GM21447 (cell line): ENCODE data around the gene GAB2.
"Not testable (repeated sequence)": the region's sequence is repeated elsewhere in the genome, so short reads cannot be mapped to it uniquely, and the experiment has no call there.

ENCODE experiments used
- ATAC-seq: cut with Tn5 transposase; IDR thresholded peaks from one replicate; pipeline ENCODE4 v1.9.1; 2021; ENCODE audit not compliant: unreplicated experiment

GAB2 gene

GRCh38 chr11:78314762-78315161 is 102.9 kb downstream of the GAB2 start:
- ATAC-seq = no peak

GRCh38 chr11:78313898-78314297 is 103.7 kb downstream of the GAB2 start:
- no peak for ATAC-seq

- ATAC-seq = no peak
Observed at GRCh38 chr11:78313181-78313795, 104.3 kb downstream of the GAB2 start.

GRCh38 chr11:78312712-78313111 is 104.9 kb downstream of the GAB2 start:
- no peak for ATAC-seq

GRCh38 chr11:78311702-78312371 is 105.8 kb downstream of the GAB2 start:
- no peak for ATAC-seq

- ATAC-seq = peak; percentile 86
Observed at GRCh38 chr11:78310500-78310909, 107.1 kb downstream of the GAB2 start.

- ATAC-seq = no peak
Observed at GRCh38 chr11:78304201-78304600, 113.4 kb downstream of the GAB2 start.

GRCh38 chr11:78300108-78300839 is 117.3 kb downstream of the GAB2 start:
- ATAC-seq = no peak

- ATAC-seq = no peak
Observed at GRCh38 chr11:78299000-78299710, 118.5 kb downstream of the GAB2 start.

GRCh38 chr11:78298291-78298771 is 119.3 kb downstream of the GAB2 start:
- no peak for ATAC-seq

GRCh38 chr11:78295991-78296930 is 121.4 kb downstream of the GAB2 start:
- ATAC-seq = no peak

- ATAC-seq = no peak
Observed at GRCh38 chr11:78295347-78295746, 122.3 kb downstream of the GAB2 start.

GRCh38 chr11:78294100-78294499 is 123.5 kb downstream of the GAB2 start:
- ATAC-seq = not testable (repeated sequence)

- ATAC-seq = no peak
Observed at GRCh38 chr11:78293536-78293935, 124.1 kb downstream of the GAB2 start.

- ATAC-seq = no peak
Observed at GRCh38 chr11:78292109-78292803, 125.4 kb downstream of the GAB2 start.

- ATAC-seq = no peak
Observed at GRCh38 chr11:78291503-78292108, 126.0 kb downstream of the GAB2 start.

GRCh38 chr11:78290293-78291176 is 127.1 kb downstream of the GAB2 start:
- no peak for ATAC-seq
